B cell (primary cell): ENCODE results near the gene SYCE3. TPM values are rescaled to one million over a fixed set of nuclear protein-coding genes. Genes with fewer than 3 reads are reported as not detected.

Experiments used
- ATAC-seq: fragments of 200-7000 bp; cut with Tn5 transposase; one replicate; pipeline ENCODE4 v1.10.0; 2021; ENCODE audit warnings: low read depth, mild to moderate bottlenecking, moderate number of reproducible peaks, moderate library complexity
- CTCF ChIA-PET: fragments of 350-600 bp; sonication (Branson Sonifier 250); formaldehyde crosslinking; loops from one replicate; lab custom pipeline; 2021; ENCODE audit warnings: antibody characterized with exemption, inconsistent platforms; lab: Charles Lee
- POLR2A ChIA-PET: fragments of 350-600 bp; sonication (Branson Sonifier 250); formaldehyde crosslinking; loops from one replicate; lab custom pipeline; 2021; ENCODE audit warnings: antibody characterized with exemption; lab: Charles Lee
- DNase-seq: peaks from one replicate; pipeline ENCODE4 v3.0.0; 2013
- H2AFZ ChIP-seq: 2 replicates; pipeline ENCODE4 v1.6.1; 2012; ENCODE audit warnings: mild to moderate bottlenecking, low read depth, low read length; ENCODE audit not compliant: insufficient read depth, poor library complexity, severe bottlenecking
- H3K27ac ChIP-seq, 2 donors: 1 replicate in 1 of 2; 2 replicates in 1 of 2; pipeline ENCODE4 v1.5.1; 2012 to 2013; ENCODE audit warnings: low read length in 2 of 2, mild to moderate bottlenecking in 2 of 2, moderate library complexity in 1 of 2
- H3K27me3 ChIP-seq, 4 experiments: fragments of 200-600 bp in 1 of 4; sonication (generic) in 1 of 4; replicated peaks in 1 of 4; 1 replicate in 2 of 4; 2 replicates in 2 of 4; pipeline versions ENCODE4 v1.6.1 to v1.7.0; 2013 to 2016; ENCODE audit warnings: low read length in 3 of 4, mild to moderate bottlenecking in 2 of 4, mixed read lengths in 1 of 4, moderate library complexity in 1 of 4; ENCODE audit not compliant: insufficient read depth in 4 of 4, control insufficient read depth in 3 of 4; ENCODE audit errors: control extremely low read depth in 1 of 4
- H3K36me3 ChIP-seq, 2 experiments: replicated peaks in 1 of 2; 1 replicate in 1 of 2; 2 replicates in 1 of 2; pipeline versions ENCODE4 v1.6.1 to v1.7.1; 2013; ENCODE audit warnings: low read length in 1 of 2; ENCODE audit not compliant: insufficient read depth in 2 of 2, control insufficient read depth in 1 of 2; ENCODE audit errors: control extremely low read depth in 1 of 2, extremely low read depth in 1 of 2
- H3K4me1 ChIP-seq, 2 donors: fragments of 200-600 bp in 1 of 2; sonication (generic) in 1 of 2; 1 replicate in 1 of 2; 2 replicates in 1 of 2; pipeline versions ENCODE4 v1.5.1 to v1.6.1; 2013 to 2017; ENCODE audit warnings: low read length in 2 of 2; ENCODE audit not compliant: control insufficient read depth in 2 of 2, insufficient read depth in 2 of 2
- H3K4me2 ChIP-seq: replicated peaks from 2 replicates; pipeline ENCODE3; 2012; ENCODE audit warnings: mild to moderate bottlenecking, low read depth, low read length; ENCODE audit not compliant: poor library complexity, severe bottlenecking
- H3K4me3 ChIP-seq, 5 experiments: fragments of 200-600 bp in 1 of 5; sonication (generic) in 1 of 5; 1 replicate in 3 of 5; 2 replicates in 2 of 5; pipeline versions ENCODE4 v1.5.1 to v1.7.0; 2011 to 2016; ENCODE audit warnings: low read length in 4 of 5, mild to moderate bottlenecking in 4 of 5, low read depth in 2 of 5, control low read depth in 1 of 5, moderate library complexity in 1 of 5; ENCODE audit not compliant: insufficient read depth in 1 of 5; ENCODE audit errors: control extremely low read depth in 1 of 5, extremely low read depth in 1 of 5
- H3K79me2 ChIP-seq: fragments of 200-600 bp; sonication (generic); one replicate; pipeline ENCODE4 v1.6.0; 2016; ENCODE audit warnings: low read length; ENCODE audit not compliant: control insufficient read depth, insufficient read depth
- H3K9ac ChIP-seq: fragments of 200-600 bp; sonication (generic); 2 replicates; pipeline ENCODE4 v1.6.1; 2017; ENCODE audit warnings: mild to moderate bottlenecking, low read length, moderate library complexity
- H3K9me3 ChIP-seq, 3 donors: one replicate each; pipeline versions ENCODE4 v1.6.1 to v1.7.1; 2013; ENCODE audit warnings: low read length in 2 of 3; ENCODE audit not compliant: control insufficient read depth in 2 of 3, insufficient read depth in 1 of 3; ENCODE audit errors: control extremely low read depth in 1 of 3
- H4K20me1 ChIP-seq: 2 replicates; pipeline ENCODE4 v1.6.0; 2012; ENCODE audit warnings: mild to moderate bottlenecking, low read length; ENCODE audit not compliant: insufficient read depth, control insufficient read depth, poor library complexity, severe bottlenecking
- H3K27ac Mint-ChIP-seq: one replicate; pipeline ENCODE4 v1.8.0; 2021; ENCODE audit warnings: mixed read lengths
- H3K27me3 Mint-ChIP-seq: one replicate; pipeline ENCODE4 v1.8.0; 2021; ENCODE audit warnings: mixed read lengths
- H3K4me1 Mint-ChIP-seq: one replicate; pipeline ENCODE4 v1.8.0; 2021; ENCODE audit warnings: mixed read lengths
- H3K4me3 Mint-ChIP-seq: one replicate; pipeline ENCODE4 v1.8.0; 2021; ENCODE audit warnings: mixed read lengths
- H3K9me3 Mint-ChIP-seq: one replicate; pipeline ENCODE4 v1.8.0; 2022; ENCODE audit warnings: mixed read lengths; ENCODE audit not compliant: insufficient read depth
- EZH2 ChIP-seq: IDR thresholded peaks from 2 replicates; pipeline ENCODE4 v1.6.1; 2012; ENCODE audit warnings: borderline replicate concordance, low read depth, mild to moderate bottlenecking, moderate library complexity, low read length; ENCODE audit not compliant: insufficient read depth, poor library complexity, severe bottlenecking
- WGBS: methylation state at CpG from one replicate; pipeline ENCODE4 v1.1.5; 2013; ENCODE audit warnings: missing lambda C conversion rate; ENCODE audit not compliant: insufficient coverage; 5-methylcytosine and 5-hydroxymethylcytosine counted together
- intact Hi-C: fragments of 100-400 bp; cut with micrococcal nuclease; formaldehyde crosslinking; loops from one replicate; pipeline ENCODE4 v1.10.0; 2022
- polyA plus RNA-seq: library from polyadenylated mRNA; depleted of rRNA; stranded (reverse); fragments of >200 nt; gene quantifications from 2 replicates; pipeline ENCODE4 v1.2.3, GENCODE V29; 2012
- total RNA-seq, 2 donors: library from RNA; stranded (reverse); fragments of 120-200 nt in 1 of 2; gene quantifications; 1 replicate in 1 of 2; 2 replicates in 1 of 2; pipeline versions ENCODE4 v1.2.3 to v1.2.4, GENCODE V29; 2013 to 2022
- TF ChIP-seq, protein P1 (sequence below): fragments of 200-600 bp; IDR thresholded peaks from one replicate; pipeline ENCODE4 v1.8.0; 2022; ENCODE audit warnings: antibody characterized with exemption, mild to moderate bottlenecking

Gene SYCE3
- total and polyA plus RNA-seq, 2 donors (not counting 1 experiment from before 2014, with no cell fraction given) = not detected

DNA sequence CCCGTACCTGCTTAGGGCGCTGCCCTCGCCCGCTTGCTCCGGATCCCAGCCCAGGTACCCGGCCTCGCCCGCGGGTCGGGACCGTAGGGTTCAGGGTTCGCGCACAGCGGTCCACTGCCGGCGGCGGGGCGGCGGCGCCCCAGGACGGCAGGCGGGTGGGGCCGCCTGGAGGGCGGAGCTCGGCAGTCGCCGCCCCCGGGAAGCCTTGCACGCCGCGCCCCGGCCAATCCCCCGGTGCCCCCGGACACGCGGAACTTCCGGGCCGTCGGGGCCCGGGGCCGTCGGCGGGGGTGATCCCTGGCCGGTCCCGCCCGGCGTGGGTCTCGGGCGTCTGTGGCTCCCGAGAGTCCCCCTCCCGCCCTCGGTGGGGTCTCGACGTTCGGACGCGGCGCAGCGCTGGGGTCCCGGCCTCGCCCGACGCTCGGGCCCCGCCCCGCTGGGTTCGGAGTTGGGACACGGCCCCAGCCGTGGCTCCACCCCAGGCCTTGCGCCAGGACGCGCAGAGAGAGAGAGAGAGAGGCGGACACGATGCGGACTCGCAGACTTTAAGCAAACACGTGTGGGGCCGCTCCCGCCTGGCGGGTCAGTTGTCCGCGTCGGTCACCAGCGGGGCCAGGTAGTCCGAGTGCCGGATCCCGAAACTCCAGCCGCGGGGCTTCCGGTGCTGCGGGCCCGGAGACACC lies 32.7 kb downstream of the SYCE3 start, which contains the start of gene TYMP:
Gene TYMP, minus strand, starts transcription at position 116 of the 683 bp plus-strand sequence. CDS start 303 bp downstream, outside the sequence.
- WGBS = 1% methylated on average over 92 of the region's 92 CpGs
- POLR2A ChIA-PET = interaction anchor here (0.7 to 5.4 kb wide), 9 partner anchors 11 to 98 kb away, joined by 3 to 104 read pairs (median 5); partner anchors contain the start of genes ARSA, LMF2, NCAPH2 and SYCE3
- H3K9ac ChIP-seq = peak within 1 kb of the TSS; percentile 97

More for the DNA sequence above, 32.7 kb downstream of the SYCE3 start, which contains the start of gene TYMP:
- Histone ChIP-seq H3K4me1 (peaks cover 22 to 65% of the 10 kb centered on the region in 2 donors), H3K79me2 (peaks cover 13% of the 10 kb centered on the region), H4K20me1 (peaks cover 3% of the 10 kb centered on the region), H3K27ac (peak within 1 kb of the TSS; percentile 99 to 100), H3K4me2 (peak within 1 kb of the TSS; percentile 84), H3K36me3 (no peaks in the 10 kb centered on the region), H3K4me3 (peak within 1 kb of the TSS; percentile 39 to 95 (median 95)), H3K9me3 (peaks cover 0 to 9% (median 0%) of the 10 kb centered on the region in 3 donors), H2AFZ (peak within 1 kb of the TSS; percentile 62), H3K27me3 (no peaks in the 10 kb centered on the region)
- Mint-ChIP-seq H3K4me3 (peak within 1 kb of the TSS; percentile 95), H3K27ac (peak within 1 kb of the TSS; percentile 99), H3K4me1 (peaks cover 51% of the 10 kb centered on the region), H3K9me3 (no peaks in the 10 kb centered on the region), H3K27me3 (no peaks in the 10 kb centered on the region)
- CTCF ChIA-PET = interaction anchor here (0.6 to 5.5 kb wide), 5 partner anchors 9 to 279 kb away, joined by 3 to 81 read pairs (median 4); partner anchors contain the start of genes HDAC10 and SYCE3
- no peak for TF ChIP-seq EZH2
- TF ChIP-seq, protein P1, sequence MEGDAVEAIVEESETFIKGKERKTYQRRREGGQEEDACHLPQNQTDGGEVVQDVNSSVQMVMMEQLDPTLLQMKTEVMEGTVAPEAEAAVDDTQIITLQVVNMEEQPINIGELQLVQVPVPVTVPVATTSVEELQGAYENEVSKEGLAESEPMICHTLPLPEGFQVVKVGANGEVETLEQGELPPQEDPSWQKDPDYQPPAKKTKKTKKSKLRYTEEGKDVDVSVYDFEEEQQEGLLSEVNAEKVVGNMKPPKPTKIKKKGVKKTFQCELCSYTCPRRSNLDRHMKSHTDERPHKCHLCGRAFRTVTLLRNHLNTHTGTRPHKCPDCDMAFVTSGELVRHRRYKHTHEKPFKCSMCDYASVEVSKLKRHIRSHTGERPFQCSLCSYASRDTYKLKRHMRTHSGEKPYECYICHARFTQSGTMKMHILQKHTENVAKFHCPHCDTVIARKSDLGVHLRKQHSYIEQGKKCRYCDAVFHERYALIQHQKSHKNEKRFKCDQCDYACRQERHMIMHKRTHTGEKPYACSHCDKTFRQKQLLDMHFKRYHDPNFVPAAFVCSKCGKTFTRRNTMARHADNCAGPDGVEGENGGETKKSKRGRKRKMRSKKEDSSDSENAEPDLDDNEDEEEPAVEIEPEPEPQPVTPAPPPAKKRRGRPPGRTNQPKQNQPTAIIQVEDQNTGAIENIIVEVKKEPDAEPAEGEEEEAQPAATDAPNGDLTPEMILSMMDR = no peak
- intact Hi-C loops = loop anchor here (1.0 to 5.0 kb wide), 3 partner anchors 22 to 339 kb away; partner anchors contain the start of gene NCAPH2
- DNase-seq (peak; percentile 90), ATAC-seq (peak; percentile 25)
